Calu3 (cell line): ENCODE data around the gene ZNF646. TPM values are rescaled to one million over a fixed set of nuclear protein-coding genes. Genes with fewer than 3 reads are reported as not detected.

ENCODE experiments used
- BruUV-seq: library from RNA; stranded (reverse); fragments of 400-500 nt; replicated peaks from 2 replicates; lab custom pipeline; 2021; lab: Mats Ljungman, UMichigan
- CTCF ChIA-PET: fragments of 300-600 bp; sonication (Branson Sonifier 250); formaldehyde crosslinking; loops from one replicate; lab custom pipeline; 2022; ENCODE audit warnings: antibody characterized with exemption; lab: Charles Lee
- DNase-seq: peaks from one replicate; pipeline ENCODE4 v3.0.0; 2022
- H3K27ac Mint-ChIP-seq: one replicate; pipeline ENCODE4 v1.8.0; 2022; ENCODE audit warnings: mixed read lengths; ENCODE audit not compliant: unreplicated experiment
- H3K27me3 Mint-ChIP-seq: one replicate; pipeline ENCODE4 v1.8.0; 2022; ENCODE audit warnings: mixed read lengths; ENCODE audit not compliant: unreplicated experiment
- H3K36me3 Mint-ChIP-seq: one replicate; pipeline ENCODE4 v1.8.0; 2022; ENCODE audit warnings: mild to moderate bottlenecking, moderate library complexity, mixed read lengths; ENCODE audit not compliant: insufficient read depth, unreplicated experiment
- H3K4me1 Mint-ChIP-seq: one replicate; pipeline ENCODE4 v1.8.0; 2022; ENCODE audit warnings: mild to moderate bottlenecking, low read depth, mixed read lengths; ENCODE audit not compliant: unreplicated experiment
- H3K4me3 Mint-ChIP-seq: one replicate; pipeline ENCODE4 v1.8.0; 2022; ENCODE audit warnings: mild to moderate bottlenecking, low read depth, moderate library complexity, mixed read lengths; ENCODE audit not compliant: unreplicated experiment
- H3K9me3 Mint-ChIP-seq: one replicate; pipeline ENCODE4 v1.8.0; 2022; ENCODE audit warnings: low read depth, mixed read lengths; ENCODE audit not compliant: unreplicated experiment
- CTCF ChIP-seq: fragments of 200-600 bp; IDR thresholded peaks from one replicate; pipeline ENCODE4 v1.8.0; 2022; ENCODE audit warnings: antibody characterized with exemption; ENCODE audit not compliant: unreplicated experiment
- intact Hi-C: fragments of 100-400 bp; cut with micrococcal nuclease; formaldehyde crosslinking; loops from one replicate; pipeline ENCODE4 v1.10.0; 2022; ENCODE audit not compliant: unreplicated experiment
- total RNA-seq: library from RNA; stranded (reverse); gene quantifications from 2 replicates; pipeline ENCODE4 v1.2.3, GENCODE V29; 2022

ZNF646 gene
- total RNA-seq, 1 experiment from 2014 or later, result 34.9 TPM

- no peak for DNase-seq
- BruUV-seq, result no TSS peak
- intact Hi-C loops, result no loop called here
- TF ChIP-seq CTCF, result no peak
- Mint-ChIP-seq H3K27ac (no peak overlapping the region), H3K9me3 (no peaks in the 10 kb centered on the region), H3K4me3 (no peak overlapping the region), H3K36me3 (peaks cover 80% of the 10 kb centered on the region), H3K27me3 (no peaks in the 10 kb centered on the region), H3K4me1 (peaks cover 46% of the 10 kb centered on the region)
- CTCF ChIA-PET, result interaction anchor here (1.2 kb wide), 1 partner anchor 45 kb away, joined by 3 read pairs; no protein-coding TSS in a partner anchor
Observed at GRCh38 chr16:31112711-31113110, 38.5 kb downstream of the ZNF646 start.

DNA sequence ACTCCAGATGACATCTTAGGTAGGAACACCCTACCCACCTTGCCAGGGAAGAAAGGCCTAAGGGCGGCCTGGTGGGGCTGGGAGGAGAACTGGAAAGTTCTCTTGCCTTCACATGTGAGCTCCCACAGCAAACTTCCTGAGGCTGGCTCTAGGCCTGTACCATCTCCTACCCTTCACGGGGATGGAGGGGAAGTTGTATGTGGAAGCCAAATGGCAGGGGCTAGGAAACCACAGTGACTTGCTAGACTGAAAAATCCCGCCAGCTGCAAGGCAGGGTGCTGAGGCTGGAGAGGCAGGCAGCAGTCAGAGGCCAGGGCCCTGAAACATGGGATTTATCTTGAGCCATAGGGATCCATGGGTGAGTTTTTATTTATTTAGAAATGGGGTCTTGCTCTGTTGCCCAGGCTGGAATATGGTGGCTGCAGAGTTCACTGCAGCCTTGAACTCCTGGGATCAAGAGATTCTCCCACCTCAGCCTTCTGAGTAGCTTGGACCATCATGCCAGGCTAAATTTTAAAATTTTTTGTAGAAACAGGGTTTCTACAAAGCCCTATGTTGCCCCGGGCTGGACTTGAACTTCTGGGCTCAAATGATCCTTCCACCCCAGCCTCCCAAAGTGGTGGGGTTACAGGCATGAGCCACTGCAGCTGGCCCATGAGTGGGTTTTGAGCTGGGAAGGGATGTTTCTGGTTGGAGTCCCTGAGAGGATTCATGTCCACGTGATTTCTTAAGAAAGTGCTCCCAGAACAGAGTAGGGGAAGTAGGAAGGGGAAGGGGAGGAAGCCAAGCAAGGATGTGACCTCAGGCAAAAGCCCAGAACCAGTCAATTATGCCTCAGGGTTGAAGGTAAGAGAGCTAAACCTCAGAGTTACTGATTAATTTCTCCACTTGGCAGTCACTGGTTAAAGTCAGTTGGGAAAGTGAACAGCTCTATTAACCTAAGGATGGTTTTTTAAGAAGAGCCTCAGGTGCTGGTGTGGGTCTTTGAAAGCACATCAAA lies 39.2 kb downstream of the ZNF646 start:
- peak overlapping the region; percentile 66 for H3K27ac Mint-ChIP-seq

GRCh38 chr16:31114468-31114867 lies 40.2 kb downstream of the ZNF646 start:
- no peak for TF ChIP-seq CTCF
- DNase-seq, result no peak
- Mint-ChIP-seq H3K36me3 (peaks cover 82% of the 10 kb centered on the region), H3K4me1 (peaks cover 46% of the 10 kb centered on the region), H3K27me3 (no peaks in the 10 kb centered on the region), H3K9me3 (no peaks in the 10 kb centered on the region), H3K4me3 (peak overlapping the region; percentile 33), H3K27ac (peak overlapping the region; percentile 66)
- intact Hi-C loops, result no loop called here
- no TSS peak for BruUV-seq
- CTCF ChIA-PET, result interaction anchor here (0.9 to 2.4 kb wide), 3 partner anchors 15 to 28 kb away, joined by 3 to 13 read pairs (median 4); no protein-coding TSS in a partner anchor

More for the DNA sequence above, 39.2 kb downstream of the ZNF646 start:
- peak; percentile 40 for DNase-seq
- H3K4me3 Mint-ChIP-seq, result peak overlapping the region; percentile 33
- intact Hi-C loops, result no loop called here
- peaks cover 80% of the 10 kb centered on the region for H3K36me3 Mint-ChIP-seq
- no peak for TF ChIP-seq CTCF
- H3K27me3 Mint-ChIP-seq, result no peaks in the 10 kb centered on the region
- no peaks in the 10 kb centered on the region for H3K9me3 Mint-ChIP-seq
- no TSS peak for BruUV-seq
- H3K4me1 Mint-ChIP-seq, result peaks cover 44% of the 10 kb centered on the region
- CTCF ChIA-PET, result interaction anchor here (0.8 to 2.4 kb wide), 6 partner anchors 13 to 44 kb away, joined by 3 to 13 read pairs (median 4); no protein-coding TSS in a partner anchor

DNA sequence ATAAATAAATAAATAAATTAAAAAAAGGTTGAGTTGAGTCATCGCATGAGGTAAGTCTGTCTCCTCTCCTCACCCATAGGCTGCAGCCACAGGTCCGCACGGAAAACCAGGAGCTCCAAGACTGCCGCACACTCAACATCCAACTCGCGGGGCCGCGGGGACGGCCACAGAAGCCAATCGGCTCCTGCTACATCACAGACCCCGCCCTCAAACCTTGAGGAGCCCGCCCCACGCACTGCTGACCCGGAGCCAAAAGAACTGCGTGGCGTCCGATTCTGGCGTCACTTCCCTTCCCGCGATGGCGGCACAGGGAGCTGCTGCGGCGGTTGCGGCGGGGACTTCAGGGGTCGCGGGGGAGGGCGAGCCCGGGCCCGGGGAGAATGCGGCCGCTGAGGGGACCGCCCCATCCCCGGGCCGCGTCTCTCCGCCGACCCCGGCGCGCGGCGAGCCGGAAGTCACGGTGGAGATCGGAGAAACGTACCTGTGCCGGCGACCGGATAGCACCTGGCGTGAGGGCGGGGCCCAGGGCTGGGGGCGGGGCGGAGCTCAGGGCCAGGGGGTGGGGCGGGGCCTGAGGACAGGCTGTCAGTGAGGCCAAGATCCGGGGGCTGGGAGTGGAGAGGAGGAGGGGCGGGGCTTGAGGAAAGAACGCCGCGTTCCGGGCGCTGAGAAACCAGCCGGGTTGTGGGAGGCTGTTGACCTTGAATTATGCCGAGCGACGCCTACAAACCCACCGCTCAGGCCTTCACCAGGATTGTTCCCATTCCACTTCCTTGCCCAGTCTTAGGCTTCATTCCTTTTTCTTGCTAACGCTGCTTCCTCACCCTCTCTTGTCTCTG lies 43.4 kb downstream of the ZNF646 start, which contains the start of gene KAT8:
KAT8 (plus strand) TSS at position 281 of the 839 bp plus-strand sequence; CDS start at position 299, 18 bp downstream.
- no peaks in the 10 kb centered on the region for H3K9me3 Mint-ChIP-seq
- peak within 1 kb of the TSS; percentile 87 for H3K27ac Mint-ChIP-seq
- no peaks in the 10 kb centered on the region for H3K27me3 Mint-ChIP-seq
- TSS peak; percentile 69 for BruUV-seq
- DNase-seq, result peak; percentile 99
- no peak for TF ChIP-seq CTCF
- H3K4me3 Mint-ChIP-seq, result peak within 1 kb of the TSS; percentile 88
- CTCF ChIA-PET, result interaction anchor here (0.6 to 2.1 kb wide), 15 partner anchors 12 to 334 kb away, joined by 3 to 30 read pairs (median 4); partner anchors contain the start of genes FUS, HSD3B7, PRSS8 and ZNF843
- H3K4me1 Mint-ChIP-seq, result peaks cover 30% of the 10 kb centered on the region
- intact Hi-C loops, result loop anchor here (1.0 to 2.0 kb wide), 2 partner anchors 17 to 43 kb away; partner anchors contain the start of genes PRSS8, ZNF646 and ZNF668
- peaks cover 96% of the 10 kb centered on the region for H3K36me3 Mint-ChIP-seq
